Loucy (cell line): Measurements from ENCODE around the gene ASCL2.

ENCODE experiments used
- H2AFZ ChIP-seq: fragments of 200-600 bp; sonication (generic); 2 replicates; pipeline ENCODE4 v1.6.0; 2016; ENCODE audit warnings: antibody characterized with exemption, mild to moderate bottlenecking, low read length, moderate library complexity
- H3F3A ChIP-seq: fragments of 200-600 bp; 2 replicates; pipeline ENCODE4 v1.6.0; 2016; ENCODE audit warnings: antibody characterized with exemption, low read depth, mild to moderate bottlenecking
- H3K27me3 ChIP-seq: fragments of 200-600 bp; sonication (generic); 2 replicates; pipeline ENCODE4 v1.6.1; 2014; ENCODE audit warnings: low read length, mild to moderate bottlenecking; ENCODE audit not compliant: insufficient read depth, poor library complexity, severe bottlenecking
- H3K36me3 ChIP-seq: fragments of 200-600 bp; sonication (generic); 2 replicates; pipeline ENCODE4 v1.6.1; 2016; ENCODE audit warnings: low read length; ENCODE audit not compliant: insufficient read depth
- H3K4me1 ChIP-seq: fragments of 200-600 bp; sonication (generic); 2 replicates; pipeline ENCODE4 v1.5.1; 2014; ENCODE audit warnings: low read length, mild to moderate bottlenecking; ENCODE audit not compliant: insufficient read depth, poor library complexity, severe bottlenecking
- H3K4me2 ChIP-seq: fragments of 200-600 bp; sonication (generic); 2 replicates; pipeline ENCODE4 v1.6.0; 2014; ENCODE audit warnings: antibody characterized with exemption, low read length, low read depth, mild to moderate bottlenecking; ENCODE audit not compliant: poor library complexity, severe bottlenecking
- H3K4me3 ChIP-seq: fragments of 200-600 bp; sonication (generic); 2 replicates; pipeline ENCODE4 v1.5.1; 2014; ENCODE audit warnings: low read length, mild to moderate bottlenecking, mixed read lengths; ENCODE audit not compliant: poor library complexity, severe bottlenecking
- H3K79me2 ChIP-seq: fragments of 200-600 bp; sonication (generic); 2 replicates; pipeline ENCODE4 v1.6.1; 2014; ENCODE audit warnings: low read length; ENCODE audit not compliant: insufficient read depth
- H3K9ac ChIP-seq: fragments of 200-600 bp; sonication (generic); 2 replicates; pipeline ENCODE4 v1.6.0; 2014; ENCODE audit warnings: mild to moderate bottlenecking, low read depth, low read length, moderate library complexity; ENCODE audit not compliant: poor library complexity, severe bottlenecking
- H3K9me2 ChIP-seq: fragments of 200-600 bp; sonication (generic); replicated peaks from 2 replicates; pipeline ENCODE4 v1.6.1; 2016; ENCODE audit warnings: low read depth, low read length, mixed read lengths
- H3K9me3 ChIP-seq: fragments of 200-600 bp; sonication (generic); 2 replicates; pipeline ENCODE4 v1.6.1; 2014; ENCODE audit warnings: mild to moderate bottlenecking, antibody characterized with exemption, low read length, low read depth; ENCODE audit not compliant: insufficient read depth
- H4K20me1 ChIP-seq: fragments of 200-600 bp; sonication (generic); 2 replicates; pipeline ENCODE4 v1.6.0; 2014; ENCODE audit warnings: antibody characterized with exemption, low read length, mild to moderate bottlenecking; ENCODE audit not compliant: insufficient read depth, poor library complexity, severe bottlenecking
- CTCF ChIP-seq: fragments of 200-600 bp; sonication (generic); conservative IDR thresholded peaks from 2 replicates; pipeline ENCODE4 v1.5.1; 2014; ENCODE audit warnings: mild to moderate bottlenecking, antibody characterized with exemption, low read length
- EZH2phosphoT487 ChIP-seq: fragments of 200-600 bp; IDR thresholded peaks from 2 replicates; pipeline ENCODE4 v1.6.1; 2018; ENCODE audit warnings: antibody characterized with exemption, mild to moderate bottlenecking, moderate library complexity, borderline replicate concordance

ASCL2 gene

GRCh38 chr11:2264366-2265053 lies 5.9 kb downstream of the ASCL2 start:
- Histone ChIP-seq H4K20me1 (no peaks in the 10 kb centered on the region), H3F3A (no peaks in the 10 kb centered on the region), H3K27me3 (no peaks in the 10 kb centered on the region), H3K4me2 (no peak overlapping the region), H2AFZ (no peak overlapping the region), H3K36me3 (no peaks in the 10 kb centered on the region), H3K9me3 (no peaks in the 10 kb centered on the region), H3K79me2 (no peaks in the 10 kb centered on the region), H3K9ac (no peak overlapping the region), H3K4me3 (no peak overlapping the region), H3K4me1 (peaks cover 18% of the 10 kb centered on the region), H3K9me2 (no peaks in the 10 kb centered on the region)
- TF ChIP-seq CTCF (no peak), EZH2phosphoT487 (no peak)

- no peaks in the 10 kb centered on the region for H3K36me3 ChIP-seq
- TF ChIP-seq EZH2phosphoT487: no peak
- no peak for TF ChIP-seq CTCF
- H3K79me2 ChIP-seq: no peaks in the 10 kb centered on the region
- no peaks in the 10 kb centered on the region for H3F3A ChIP-seq
- H3K27me3 ChIP-seq: no peaks in the 10 kb centered on the region
- H3K9me3 ChIP-seq: no peaks in the 10 kb centered on the region
- no peak overlapping the region for H3K4me3 ChIP-seq
- no peak overlapping the region for H2AFZ ChIP-seq
- H3K9ac ChIP-seq: no peak overlapping the region
- peaks cover 18% of the 10 kb centered on the region for H3K4me1 ChIP-seq
- no peaks in the 10 kb centered on the region for H4K20me1 ChIP-seq
- H3K9me2 ChIP-seq: no peaks in the 10 kb centered on the region
- H3K4me2 ChIP-seq: no peak overlapping the region
Measured at GRCh38 chr11:2263724-2264360, 6.5 kb downstream of the ASCL2 start.

GRCh38 chr11:2263071-2263565 lies 7.3 kb downstream of the ASCL2 start:
- H4K20me1 ChIP-seq: no peaks in the 10 kb centered on the region
- no peak overlapping the region for H3K4me3 ChIP-seq
- no peak overlapping the region for H3K4me2 ChIP-seq
- H2AFZ ChIP-seq: no peak overlapping the region
- H3K27me3 ChIP-seq: no peaks in the 10 kb centered on the region
- peaks cover 18% of the 10 kb centered on the region for H3K4me1 ChIP-seq
- H3F3A ChIP-seq: no peaks in the 10 kb centered on the region
- no peaks in the 10 kb centered on the region for H3K79me2 ChIP-seq
- H3K36me3 ChIP-seq: no peaks in the 10 kb centered on the region
- no peak overlapping the region for H3K9ac ChIP-seq
- no peak for TF ChIP-seq EZH2phosphoT487
- TF ChIP-seq CTCF: no peak
- no peaks in the 10 kb centered on the region for H3K9me3 ChIP-seq
- H3K9me2 ChIP-seq: no peaks in the 10 kb centered on the region
